GM19099 (cell line): ENCODE data around the gene FAM193A.

Experiments used
- POLR2A ChIP-seq: IDR thresholded peaks from 3 replicates; pipeline ENCODE4 v1.6.1; 2011; ENCODE audit warnings: low read depth; ENCODE audit not compliant: insufficient read length; ENCODE audit errors: extremely low read depth

Gene FAM193A

GRCh38 chr4:2560167-2560566 lies 23.7 kb downstream of the FAM193A start:
- no peak for TF ChIP-seq POLR2A

GRCh38 chr4:2565533-2565932 lies 29.1 kb downstream of the FAM193A start:
- TF ChIP-seq POLR2A = no peak

- TF ChIP-seq POLR2A = no peak
Measured at GRCh38 chr4:2570036-2570435, 33.6 kb downstream of the FAM193A start.

GRCh38 chr4:2570551-2571222 lies 34.2 kb downstream of the FAM193A start:
- TF ChIP-seq POLR2A = no peak

- no peak for TF ChIP-seq POLR2A
Measured at GRCh38 chr4:2572076-2572475, 35.6 kb downstream of the FAM193A start.

- no peak for TF ChIP-seq POLR2A
Measured at GRCh38 chr4:2572866-2573265, 36.4 kb downstream of the FAM193A start.

- no peak for TF ChIP-seq POLR2A
Measured at GRCh38 chr4:2574009-2574408, 37.6 kb downstream of the FAM193A start.

GRCh38 chr4:2574863-2575262 lies 38.4 kb downstream of the FAM193A start:
- TF ChIP-seq POLR2A = no peak

GRCh38 chr4:2576290-2576689 lies 39.8 kb downstream of the FAM193A start:
- TF ChIP-seq POLR2A = no peak

- TF ChIP-seq POLR2A = no peak
Measured at GRCh38 chr4:2578106-2578505, 41.7 kb downstream of the FAM193A start.

GRCh38 chr4:2579910-2580309 lies 43.5 kb downstream of the FAM193A start:
- TF ChIP-seq POLR2A = no peak

- TF ChIP-seq POLR2A = no peak
Measured at GRCh38 chr4:2583092-2583491, 46.6 kb downstream of the FAM193A start.

- no peak for TF ChIP-seq POLR2A
Measured at GRCh38 chr4:2583517-2583916, 47.1 kb downstream of the FAM193A start.

- no peak for TF ChIP-seq POLR2A
Measured at GRCh38 chr4:2586502-2586901, 50.1 kb downstream of the FAM193A start.

- no peak for TF ChIP-seq POLR2A
Measured at GRCh38 chr4:2587213-2587823, 50.9 kb downstream of the FAM193A start.

GRCh38 chr4:2588259-2588658 lies 51.8 kb downstream of the FAM193A start:
- no peak for TF ChIP-seq POLR2A

- no peak for TF ChIP-seq POLR2A
Measured at GRCh38 chr4:2591189-2591588, 54.7 kb downstream of the FAM193A start.
